OCI-LY7 (cell line): Measurements from ENCODE around the gene NAT16. TPM values are rescaled to one million over a fixed set of nuclear protein-coding genes. Genes with fewer than 3 reads are reported as not detected.
A peak's percentile ranks its signal among the peaks of the same experiment; 100 is the strongest.

Experiments used
- BruUV-seq: library from RNA; stranded (reverse); fragments of 400-500 nt; replicated peaks from 2 replicates; lab custom pipeline; 2021; lab: Mats Ljungman, UMichigan
- CTCF ChIA-PET: fragments of 300-600 bp; sonication (Branson Sonifier 250); formaldehyde crosslinking; loops from one replicate; lab custom pipeline; 2022; ENCODE audit warnings: antibody characterized with exemption; ENCODE audit not compliant: unreplicated experiment; lab: Charles Lee
- POLR2A ChIA-PET: fragments of 300-600 bp; sonication (Branson Sonifier 250); formaldehyde crosslinking; loops from one replicate; lab custom pipeline; 2022; ENCODE audit warnings: antibody characterized with exemption; lab: Charles Lee
- DNase-seq: peaks from one replicate; pipeline ENCODE4 v3.0.0-alpha.2; 2015; ENCODE audit warnings: low spot score
- H2AFZ ChIP-seq: fragments of 200-600 bp; sonication (generic), shearing (Covaris generic); 2 replicates; pipeline ENCODE4 v1.6.1; 2014; ENCODE audit warnings: mild to moderate bottlenecking, antibody characterized with exemption, low read length, moderate library complexity
- H3K27ac ChIP-seq: fragments of 200-600 bp; sonication (generic); 2 replicates; pipeline ENCODE4 v1.5.1; 2014; ENCODE audit warnings: mixed run types, low read depth, mild to moderate bottlenecking, moderate library complexity, low read length, inconsistent platforms; ENCODE audit not compliant: poor library complexity, severe bottlenecking
- H3K36me3 ChIP-seq: fragments of 200-600 bp; sonication (generic); 2 replicates; pipeline ENCODE4 v1.6.1; 2014; ENCODE audit warnings: mild to moderate bottlenecking, antibody characterized with exemption, low read length, moderate library complexity, mixed read lengths; ENCODE audit not compliant: insufficient read depth
- H3K4me1 ChIP-seq: fragments of 200-600 bp; sonication (generic); 2 replicates; pipeline ENCODE4 v1.5.1; 2014; ENCODE audit warnings: mild to moderate bottlenecking, low read length; ENCODE audit not compliant: insufficient read depth, poor library complexity, severe bottlenecking
- H3K4me2 ChIP-seq: fragments of 200-600 bp; sonication (generic); 2 replicates; pipeline ENCODE4 v1.6.1; 2014; ENCODE audit warnings: mild to moderate bottlenecking, low read length
- H3K4me3 ChIP-seq: fragments of 200-600 bp; sonication (generic); 2 replicates; pipeline ENCODE4 v1.5.1; 2014; ENCODE audit warnings: mild to moderate bottlenecking, low read depth, low read length; ENCODE audit not compliant: poor library complexity, severe bottlenecking
- H3K79me2 ChIP-seq: fragments of 200-600 bp; sonication (generic); 2 replicates; pipeline ENCODE4 v1.6.1; 2016; ENCODE audit warnings: low read depth, mild to moderate bottlenecking, low read length, moderate library complexity, mixed read lengths; ENCODE audit not compliant: insufficient read depth
- H3K9me2 ChIP-seq: fragments of 200-600 bp; sonication (generic); 2 replicates; pipeline ENCODE4 v1.6.1; 2016; ENCODE audit warnings: mild to moderate bottlenecking, low read length, mixed read lengths; ENCODE audit not compliant: insufficient read depth
- H3K9me3 ChIP-seq: fragments of 200-600 bp; sonication (generic); 2 replicates; pipeline ENCODE4 v1.6.1; 2014; ENCODE audit warnings: mild to moderate bottlenecking, mixed run types, low read length, mixed read lengths
- H4K20me1 ChIP-seq: fragments of 200-600 bp; sonication (generic); 2 replicates; pipeline ENCODE4 v1.6.1; 2014; ENCODE audit warnings: mild to moderate bottlenecking, antibody characterized with exemption, low read length, moderate library complexity, mixed read lengths; ENCODE audit not compliant: insufficient read depth
- EZH2phosphoT487 ChIP-seq: fragments of 200-600 bp; sonication (generic); IDR thresholded peaks from 2 replicates; pipeline ENCODE4 v1.6.1; 2018; ENCODE audit warnings: low read depth, borderline replicate concordance, mild to moderate bottlenecking, mixed run types, antibody characterized with exemption, low read length, moderate library complexity, mixed read lengths
- intact Hi-C: fragments of 100-400 bp; cut with micrococcal nuclease; formaldehyde crosslinking; loops from one replicate; pipeline ENCODE4 v1.10.0; 2022; ENCODE audit not compliant: unreplicated experiment
- total RNA-seq, 2 experiments: library from RNA; depleted of rRNA in 1 of 2; stranded (reverse); fragments of >200 nt in 1 of 2; shearing (Covaris generic) in 1 of 2; gene quantifications; 2 replicates each; pipeline ENCODE4 v1.2.3, GENCODE V29; 2014 to 2022
- TF ChIP-seq, protein P1 (sequence below): fragments of 200-600 bp; sonication (generic); conservative IDR thresholded peaks from 2 replicates; pipeline ENCODE4 v1.5.1; 2014; ENCODE audit warnings: mild to moderate bottlenecking, antibody characterized with exemption, low read length, moderate library complexity, mixed read lengths

The NAT16 gene
- total RNA-seq, 2 experiments from 2014 or later = 0.22 TPM; not detected in 1

GRCh38 chr7:101156277-101156676, 23.8 kb downstream of the NAT16 start:
- Histone ChIP-seq H3K36me3 (no peaks in the 10 kb centered on the region), H4K20me1 (no peaks in the 10 kb centered on the region), H3K9me2 (no peaks in the 10 kb centered on the region), H2AFZ (no peak overlapping the region), H3K79me2 (no peaks in the 10 kb centered on the region), H3K9me3 (no peaks in the 10 kb centered on the region), H3K4me1 (peaks cover 15% of the 10 kb centered on the region), H3K4me2 (0 out of 2 replicates have a peak overlapping the region, but pooled peaks have one; percentile 71), H3K27ac (no peak overlapping the region), H3K4me3 (no peak overlapping the region)
- no TSS peak for BruUV-seq
- no peak for DNase-seq
- intact Hi-C loops = no loop called here
- ChIA-PET POLR2A (interaction anchor here (0.6 to 1.1 kb wide), 4 partner anchors 18 to 267 kb away, joined by 3 to 6 read pairs (median 4); partner anchors contain the start of gene UFSP1), CTCF (interaction anchor here (1.0 kb wide), 1 partner anchor 18 kb away, joined by 5 read pairs; no protein-coding TSS in a partner anchor)
- TF ChIP-seq, protein P1, sequence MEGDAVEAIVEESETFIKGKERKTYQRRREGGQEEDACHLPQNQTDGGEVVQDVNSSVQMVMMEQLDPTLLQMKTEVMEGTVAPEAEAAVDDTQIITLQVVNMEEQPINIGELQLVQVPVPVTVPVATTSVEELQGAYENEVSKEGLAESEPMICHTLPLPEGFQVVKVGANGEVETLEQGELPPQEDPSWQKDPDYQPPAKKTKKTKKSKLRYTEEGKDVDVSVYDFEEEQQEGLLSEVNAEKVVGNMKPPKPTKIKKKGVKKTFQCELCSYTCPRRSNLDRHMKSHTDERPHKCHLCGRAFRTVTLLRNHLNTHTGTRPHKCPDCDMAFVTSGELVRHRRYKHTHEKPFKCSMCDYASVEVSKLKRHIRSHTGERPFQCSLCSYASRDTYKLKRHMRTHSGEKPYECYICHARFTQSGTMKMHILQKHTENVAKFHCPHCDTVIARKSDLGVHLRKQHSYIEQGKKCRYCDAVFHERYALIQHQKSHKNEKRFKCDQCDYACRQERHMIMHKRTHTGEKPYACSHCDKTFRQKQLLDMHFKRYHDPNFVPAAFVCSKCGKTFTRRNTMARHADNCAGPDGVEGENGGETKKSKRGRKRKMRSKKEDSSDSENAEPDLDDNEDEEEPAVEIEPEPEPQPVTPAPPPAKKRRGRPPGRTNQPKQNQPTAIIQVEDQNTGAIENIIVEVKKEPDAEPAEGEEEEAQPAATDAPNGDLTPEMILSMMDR = peak; percentile 52
- no peak for TF ChIP-seq EZH2phosphoT487

DNA sequence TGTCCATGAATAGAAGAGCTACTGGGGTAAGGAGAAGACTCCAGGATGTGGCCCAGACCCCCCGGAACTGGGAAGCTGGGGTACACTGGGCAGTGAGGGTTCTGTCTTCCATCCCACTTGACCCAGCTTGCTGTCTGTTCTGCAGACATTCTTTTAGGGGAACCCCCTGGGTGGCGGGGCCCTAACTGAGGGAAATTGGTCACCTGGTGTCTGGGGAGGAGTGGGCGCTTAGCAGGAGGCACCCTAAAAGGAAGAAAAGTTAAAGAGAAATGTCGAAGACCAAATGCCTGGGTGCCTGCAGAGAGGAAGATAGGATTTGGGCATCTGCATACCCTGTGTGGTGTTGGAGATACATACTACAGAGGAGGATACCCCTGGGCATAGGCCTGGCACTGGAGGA, 24.8 kb downstream of the NAT16 start:
- no peaks in the 10 kb centered on the region for H3K9me3 ChIP-seq
- CTCF ChIA-PET = interaction anchor here (0.5 to 0.6 kb wide), 2 partner anchors 298 to 370 kb away, joined by 3 to 4 read pairs; no protein-coding TSS in a partner anchor
- H3K4me2 ChIP-seq = peak overlapping the region; percentile 71
- TF ChIP-seq, protein P1 = no peak
- H3K4me3 ChIP-seq = peak overlapping the region; percentile 94
- H3K79me2 ChIP-seq = no peaks in the 10 kb centered on the region
- no TSS peak for BruUV-seq
- no peak for DNase-seq
- H3K36me3 ChIP-seq = no peaks in the 10 kb centered on the region
- peaks cover 15% of the 10 kb centered on the region for H3K4me1 ChIP-seq
- intact Hi-C loops = no loop called here
- H3K9me2 ChIP-seq = no peaks in the 10 kb centered on the region
- POLR2A ChIA-PET = interaction anchor here (0.6 to 0.9 kb wide), 3 partner anchors 11 to 97 kb away, joined by 3 to 6 read pairs (median 3); no protein-coding TSS in a partner anchor
- H4K20me1 ChIP-seq = no peaks in the 10 kb centered on the region
- peak overlapping the region; percentile 77; the same call in 1 of the 2 replicates for H2AFZ ChIP-seq
- no peak overlapping the region for H3K27ac ChIP-seq

- Histone ChIP-seq H4K20me1 (no peaks in the 10 kb centered on the region), H3K9me3 (no peaks in the 10 kb centered on the region), H2AFZ (peak overlapping the region; percentile 77), H3K27ac (peak overlapping the region; percentile 16), H3K4me2 (peak overlapping the region; percentile 71), H3K4me3 (peak overlapping the region; percentile 94), H3K4me1 (peaks cover 15% of the 10 kb centered on the region), H3K79me2 (no peaks in the 10 kb centered on the region), H3K9me2 (no peaks in the 10 kb centered on the region), H3K36me3 (no peaks in the 10 kb centered on the region)
- no TSS peak for BruUV-seq
- TF ChIP-seq, protein P1 = 0 out of 2 replicates have a peak, but pooled peaks have one; percentile 20
- TF ChIP-seq EZH2phosphoT487 = no peak
- intact Hi-C loops = no loop called here
- no peak for DNase-seq
- POLR2A ChIA-PET = interaction anchor here (0.9 kb wide), 2 partner anchors 10 to 98 kb away, joined by 3 to 6 read pairs; no protein-coding TSS in a partner anchor
- CTCF ChIA-PET = interaction anchor here (0.6 kb wide), 1 partner anchor 298 kb away, joined by 4 read pairs; no protein-coding TSS in a partner anchor
These were observed 25.4 kb downstream of the NAT16 start for GRCh38 chr7:101154693-101155102.
